A549 (cell line): ENCODE data around the gene PAGR1.

Experiments used
- CTCF ChIP-seq: fragments of >200 bp; sonication (Bioruptor Twin); formaldehyde crosslinking; IDR thresholded peaks from 3 replicates; pipeline ENCODE4 v1.5.1; 2016
- ELK1 ChIP-seq: fragments of 150-350 bp; IDR thresholded peaks from 2 replicates; pipeline ENCODE4 v1.6.1; 2014; ENCODE audit warnings: low read depth, mild to moderate bottlenecking, low read length
- EP300 ChIP-seq, 2 experiments: fragments of >200 bp; sonication (Bioruptor Twin); formaldehyde crosslinking; IDR thresholded peaks; 2 replicates in 1 of 2; 3 replicates in 1 of 2; pipeline ENCODE4 v1.6.1; 2016 to 2017
- HMGXB4 ChIP-seq: fragments of 250-450 bp; sonication (Bioruptor Pico); IDR thresholded peaks from 2 replicates; pipeline ENCODE4 v1.5.0; 2021; ENCODE audit warnings: mild to moderate bottlenecking, moderate library complexity, borderline replicate concordance
- JUN ChIP-seq, 2 experiments: fragments of >200 bp; sonication (Bioruptor Twin); formaldehyde crosslinking; IDR thresholded peaks; 2 replicates in 1 of 2; 3 replicates in 1 of 2; pipeline ENCODE4 v1.6.1; 2016 to 2017
- MAFK ChIP-seq: fragments of 450-650 bp; IDR thresholded peaks from 2 replicates; pipeline ENCODE4 v1.6.1; 2014; ENCODE audit not compliant: partially characterized antibody
- MAZ ChIP-seq: fragments of 150-350 bp; IDR thresholded peaks from 2 replicates; pipeline ENCODE4 v1.6.1; 2014; ENCODE audit warnings: antibody characterized with exemption, low read depth, low read length, borderline replicate concordance
- NR3C1 ChIP-seq: fragments of >200 bp; sonication (Bioruptor Twin); formaldehyde crosslinking; IDR thresholded peaks from 3 replicates; pipeline ENCODE4 v1.6.1; 2017
- PBX3 ChIP-seq: IDR thresholded peaks from 2 replicates; pipeline ENCODE4 v1.6.1; 2012
- POLR2A ChIP-seq: IDR thresholded peaks from 2 replicates; pipeline ENCODE4 v1.6.1; 2012; ENCODE audit warnings: mild to moderate bottlenecking, low read length
- RAD21 ChIP-seq, 2 experiments: fragments of >200 bp in 1 of 2; sonication (Bioruptor Twin) in 1 of 2; formaldehyde crosslinking in 1 of 2; IDR thresholded peaks in 1 of 2; conservative IDR thresholded peaks in 1 of 2; 2 replicates in 1 of 2; 3 replicates in 1 of 2; pipeline ENCODE4 v1.6.1; 2012 to 2018; ENCODE audit warnings: inconsistent platforms in 1 of 2
- RCOR1 ChIP-seq: fragments of 150-350 bp; IDR thresholded peaks from 2 replicates; pipeline ENCODE4 v1.6.1; 2014; ENCODE audit warnings: antibody characterized with exemption, low read length, low read depth
- REST ChIP-seq: fragments of 200-600 bp; sonication (generic); IDR thresholded peaks from 2 replicates; pipeline ENCODE4 v1.6.1; 2016; ENCODE audit warnings: antibody characterized with exemption, mild to moderate bottlenecking, moderate library complexity

GRCh38 chr16:29864205-29864604 is 48.3 kb downstream of the PAGR1 start:
- no peak for TF ChIP-seq CTCF
- no peak for TF ChIP-seq POLR2A
- TF ChIP-seq EP300 (IDR thresholded peaks at IDR 0.05): no peak
- no peak for TF ChIP-seq HMGXB4
- no peak for TF ChIP-seq MAZ
- no peak for TF ChIP-seq MAFK
- no peak for TF ChIP-seq ELK1
- TF ChIP-seq JUN (IDR thresholded peaks at IDR 0.05): no peak
- TF ChIP-seq RAD21 (conservative IDR thresholded peaks at IDR 0.05 in 1 of 2, IDR thresholded peaks at IDR 0.05 in 1 of 2): no peak
- no peak for TF ChIP-seq NR3C1
- TF ChIP-seq REST: no peak
- no peak for TF ChIP-seq PBX3
- TF ChIP-seq RCOR1: no peak
